Fibroblast of skin of left quadriceps (primary cell): ENCODE data around the gene EN2.

Source experiments
- DNase-seq, 2 experiments: peaks; one replicate each; pipeline ENCODE4 v3.0.0-alpha.2; 2013; ENCODE audit warnings: low read depth in 2 of 2

EN2 gene

GRCh38 chr7:155458111-155458877 lies at the start of gene EN2:
Gene EN2 (plus strand): TSS chr7:155458129. CDS start chr7:155458378, 249 bp downstream.
- no peak for DNase-seq

GRCh38 chr7:155408651-155409586 lies 49.0 kb upstream of the EN2 start:
- no peak for DNase-seq

DNA sequence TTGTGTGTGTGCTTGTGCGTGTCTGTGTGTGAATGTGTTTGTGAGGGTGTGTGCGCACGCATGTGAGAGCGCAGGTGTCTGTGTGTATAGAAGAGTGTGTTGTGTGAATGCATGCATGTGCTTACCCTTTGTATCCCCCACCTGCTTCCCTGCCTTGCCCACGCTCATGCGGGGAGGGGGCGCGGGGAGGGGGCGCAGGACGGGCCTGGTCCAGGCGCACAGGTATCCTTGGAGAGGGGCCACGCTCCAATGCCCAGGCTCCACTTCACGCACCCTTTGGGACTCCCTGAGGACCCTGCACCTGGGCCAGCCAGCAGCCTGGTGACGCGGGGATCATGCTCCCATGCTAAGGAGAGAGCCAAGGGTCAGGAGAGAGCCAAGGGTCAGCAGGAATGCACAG lies 47.9 kb upstream of the EN2 start:
- DNase-seq, result no peak

GRCh38 chr7:155410431-155410830 lies 47.5 kb upstream of the EN2 start:
- no peak for DNase-seq

DNA sequence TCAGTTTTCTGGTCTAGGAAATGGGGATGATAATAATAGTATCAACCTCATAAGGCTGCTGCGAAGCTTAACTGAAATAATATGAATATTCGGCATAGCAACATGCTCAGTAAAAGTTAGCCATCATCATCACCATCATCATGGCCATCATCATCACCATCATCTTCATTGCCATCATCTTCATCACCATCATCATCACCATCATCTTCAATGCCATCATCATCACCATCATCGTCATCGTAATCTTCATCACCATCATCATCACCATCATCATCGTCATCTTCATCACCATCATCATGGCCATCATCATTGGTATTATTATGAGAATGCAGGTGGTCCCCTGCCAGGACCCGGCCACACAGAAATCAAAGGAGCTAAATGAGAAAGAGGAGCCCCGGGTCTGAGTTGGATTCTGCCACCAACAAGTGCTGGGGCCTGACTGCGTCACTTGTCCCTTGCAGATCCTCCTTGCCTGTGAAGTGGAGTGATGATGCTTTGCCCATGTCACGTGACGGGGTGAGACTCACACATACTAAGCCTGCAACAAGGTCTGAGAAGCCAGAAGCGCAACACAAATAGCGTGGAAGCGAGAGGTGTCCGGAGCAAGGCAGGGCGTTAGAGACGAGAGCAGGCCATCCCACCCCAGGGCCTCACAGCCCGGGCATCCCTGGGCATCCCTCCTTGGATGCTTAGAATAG lies 46.1 kb upstream of the EN2 start:
- no peak for DNase-seq

- peak in 1 of 2 experiments; percentile 1 for DNase-seq
Measured at GRCh38 chr7:155412416-155413253, 45.3 kb upstream of the EN2 start.

DNA sequence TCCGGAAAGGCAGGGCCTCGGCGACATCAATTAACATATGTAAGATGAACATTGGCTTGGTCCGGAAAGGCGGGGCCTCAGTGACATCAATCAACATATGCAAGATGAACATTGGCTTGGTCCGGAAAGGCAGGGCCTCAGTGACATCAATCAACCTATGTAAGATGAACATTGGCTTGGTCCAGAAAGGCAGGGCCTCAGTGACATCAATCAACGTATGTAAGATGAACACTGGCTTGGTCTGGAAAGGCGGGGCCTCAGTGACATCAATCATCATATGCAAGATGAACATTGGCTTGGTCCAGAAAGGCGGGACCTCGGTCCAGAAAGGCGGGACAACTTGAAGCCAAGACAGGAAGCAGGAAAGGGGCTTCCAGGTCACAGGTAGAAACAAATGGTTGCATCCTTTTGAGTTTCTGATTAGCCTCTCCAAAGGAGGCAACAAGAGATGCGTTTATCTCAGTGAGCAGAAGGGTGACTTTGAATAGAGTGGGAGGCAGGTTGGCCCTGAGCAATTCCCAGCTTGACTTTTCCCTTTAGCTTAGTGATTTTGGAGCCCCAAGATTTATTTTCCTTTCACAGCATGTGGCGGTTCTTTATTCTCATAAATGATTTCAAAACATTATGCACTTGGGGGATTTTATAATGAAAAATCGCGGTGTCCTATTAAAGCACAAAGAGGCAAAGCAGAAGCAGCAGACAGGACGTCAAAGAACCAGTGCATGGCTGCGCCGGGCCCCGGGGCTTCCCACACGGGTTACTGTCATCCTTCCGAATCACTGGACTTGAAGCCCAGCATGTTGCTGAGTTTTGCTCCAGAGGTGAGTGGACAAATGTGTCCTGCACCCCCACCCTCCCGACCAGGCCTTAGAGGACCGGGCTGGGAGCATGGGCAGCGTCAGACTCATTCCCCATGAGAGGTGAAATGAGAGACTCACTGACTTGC lies 43.1 kb upstream of the EN2 start:
- DNase-seq, result no peak

GRCh38 chr7:155416646-155417380 lies 41.1 kb upstream of the EN2 start:
- no peak for DNase-seq

GRCh38 chr7:155418304-155418703 lies 39.6 kb upstream of the EN2 start:
- DNase-seq, result no peak

- no peak for DNase-seq
Measured at GRCh38 chr7:155418941-155419755, 38.8 kb upstream of the EN2 start.

GRCh38 chr7:155420116-155420515 lies 37.8 kb upstream of the EN2 start:
- no peak for DNase-seq

- DNase-seq, result no peak
Measured at GRCh38 chr7:155422151-155422550, 35.8 kb upstream of the EN2 start.

DNA sequence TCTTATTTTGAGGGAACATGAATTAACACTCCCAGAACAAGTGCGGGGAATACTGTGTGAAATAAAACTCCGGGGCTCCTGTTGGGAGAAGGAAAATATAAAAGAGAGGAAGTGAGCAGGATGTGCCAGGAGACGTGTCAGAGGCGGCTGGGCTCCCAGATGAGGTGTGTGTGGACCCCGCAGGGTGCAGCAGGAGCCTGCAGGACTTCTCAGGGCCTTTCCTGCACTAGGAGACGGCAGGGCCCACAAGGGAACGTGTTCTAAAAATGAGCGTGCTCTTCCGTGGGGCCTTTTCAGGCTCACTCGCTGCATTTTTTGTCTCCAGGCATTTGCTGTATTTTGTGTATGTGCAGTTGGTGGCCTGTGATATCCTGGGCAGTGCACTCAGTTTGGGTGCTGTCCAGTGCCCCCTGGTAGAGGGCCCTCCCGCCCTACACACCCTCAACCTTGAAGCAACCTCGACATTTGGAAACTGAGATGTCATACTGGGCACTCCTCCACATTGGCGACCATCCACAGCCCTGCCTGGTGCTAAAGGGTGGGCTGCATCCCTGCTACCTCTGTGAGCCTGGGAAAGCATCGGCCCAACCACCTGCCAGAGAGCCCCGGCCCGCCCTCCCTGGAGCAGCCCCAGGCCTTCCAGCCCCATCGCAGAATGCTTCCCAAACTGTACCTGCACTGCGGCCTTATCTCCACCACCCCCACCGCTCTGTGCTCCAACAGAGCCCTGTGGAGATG lies 35.2 kb upstream of the EN2 start:
- DNase-seq, result no peak

- DNase-seq, result no peak
Measured at GRCh38 chr7:155423337-155424285, 34.3 kb upstream of the EN2 start.

DNA sequence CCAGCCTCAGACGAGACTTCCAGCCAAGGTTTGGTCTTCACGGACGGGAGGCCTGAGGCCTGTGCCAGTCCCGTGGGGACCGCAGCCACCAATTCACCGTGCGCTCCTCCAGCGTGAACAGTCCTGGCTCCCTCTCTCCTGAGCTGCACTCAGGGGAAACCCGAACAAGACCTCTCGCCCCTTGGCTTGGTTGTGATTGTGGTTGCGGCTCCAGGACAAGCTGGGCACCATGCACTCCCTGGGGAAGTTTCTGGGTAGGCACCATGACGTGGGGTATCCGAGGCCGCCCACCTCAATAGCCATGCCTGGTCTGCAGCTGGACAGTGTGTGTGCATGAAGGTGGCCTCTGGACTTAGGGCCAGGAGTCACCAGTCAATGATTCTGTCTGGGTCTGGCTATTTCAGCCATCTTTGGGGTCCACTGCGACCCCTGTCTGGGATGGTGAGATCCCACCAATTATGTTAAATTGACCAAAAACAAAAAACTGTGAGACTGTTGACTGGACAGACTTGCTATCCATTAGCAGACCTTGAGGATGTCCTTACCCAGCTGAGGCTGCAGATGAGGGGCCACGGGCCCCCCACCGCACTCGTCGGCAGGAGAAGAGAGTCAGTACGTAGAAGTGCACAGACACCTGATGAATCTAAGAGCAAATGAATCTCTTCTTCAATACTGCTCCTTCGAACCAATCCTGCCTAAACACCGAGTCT lies 33.5 kb upstream of the EN2 start:
- DNase-seq, result no peak

- no peak for DNase-seq
Measured at GRCh38 chr7:155425011-155425340, 33.0 kb upstream of the EN2 start.
